Upper lobe of right lung (tissue), 1 donor: ENCODE data around the gene IL13. TPM values are rescaled to one million over a fixed set of nuclear protein-coding genes. Genes with fewer than 3 reads are reported as not detected.

Experiments
- ATAC-seq: fragments of 200-7000 bp; cut with Tn5 transposase; one replicate; pipeline ENCODE4 v1.9.1; 2020; ENCODE audit warnings: mild to moderate bottlenecking, moderate library complexity
- DNase-seq: peaks from one replicate; pipeline ENCODE4 v3.0.0-alpha.2; 2020
- H3K27ac ChIP-seq: fragments of 200-600 bp; one replicate; pipeline ENCODE4 v1.8.0; 2022
- H3K27me3 ChIP-seq: fragments of 200-600 bp; one replicate; pipeline ENCODE4 v1.8.0; 2022; ENCODE audit warnings: mild to moderate bottlenecking
- H3K36me3 ChIP-seq: fragments of 200-600 bp; one replicate; pipeline ENCODE4 v1.8.0; 2022
- H3K4me1 ChIP-seq: fragments of 200-600 bp; one replicate; pipeline ENCODE4 v1.8.0; 2022
- H3K4me3 ChIP-seq: fragments of 200-600 bp; one replicate; pipeline ENCODE4 v1.8.0; 2022; ENCODE audit warnings: mild to moderate bottlenecking
- H3K9me3 ChIP-seq: fragments of 200-600 bp; one replicate; pipeline ENCODE4 v1.8.0; 2022
- CTCF ChIP-seq: fragments of 200-600 bp; IDR thresholded peaks from one replicate; pipeline ENCODE4 v1.8.0; 2022; ENCODE audit warnings: antibody characterized with exemption
- intact Hi-C: fragments of 100-400 bp; cut with DNase I; formaldehyde crosslinking; loops from one replicate; pipeline ENCODE4 v1.11.0; 2022
- total RNA-seq: library from RNA; stranded (reverse); fragmentation: NEBNext Ultra II Directional; extraction: Animal tissue kit (Norgen Biotek cat#: 25700); gene quantifications from one replicate; pipeline ENCODE4 v1.2.1, GENCODE V29; 2021
- donor health status: DM: no; HTN: yes; CAD: no; lungs with severe emphysema.

Gene IL13
- total RNA-seq, 1 donor from 2014 or later, result not detected

- Histone ChIP-seq H3K27ac (peak overlapping the region; percentile 45), H3K4me1 (peaks cover 18% of the 10 kb centered on the region), H3K9me3 (no peaks in the 10 kb centered on the region), H3K36me3 (no peaks in the 10 kb centered on the region), H3K27me3 (no peaks in the 10 kb centered on the region), H3K4me3 (no peak overlapping the region)
- DNase-seq (no peak), ATAC-seq (no peak)
- intact Hi-C loops, result no loop called here
- TF ChIP-seq CTCF, result no peak
Measured at GRCh38 chr5:132675936-132676689, 18.1 kb downstream of the IL13 start.

DNA sequence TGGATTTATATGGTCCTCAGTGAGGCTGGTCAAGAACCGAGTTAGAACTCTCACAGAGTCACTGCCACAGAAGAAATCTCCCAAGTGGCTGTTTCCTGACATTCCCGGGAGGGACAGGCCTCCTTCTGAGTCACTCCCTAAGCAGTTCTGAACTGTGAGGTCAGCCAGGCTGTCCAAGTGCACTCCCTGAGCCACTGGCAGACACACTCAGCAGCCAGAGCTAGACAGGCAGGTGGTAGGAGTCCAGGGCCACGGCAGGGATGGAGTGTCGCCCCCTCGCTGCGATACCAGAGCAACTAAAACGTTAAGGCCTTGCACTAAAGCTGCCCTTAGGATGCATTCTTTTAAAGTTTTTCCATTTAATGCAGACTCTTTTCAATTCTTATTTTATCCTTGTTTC is 19.2 kb downstream of the IL13 start:
- intact Hi-C loops, result no loop called here
- peak; percentile 82 for DNase-seq
- H3K4me3 ChIP-seq, result no peak overlapping the region
- no peaks in the 10 kb centered on the region for H3K36me3 ChIP-seq
- peak overlapping the region; percentile 45 for H3K27ac ChIP-seq
- peaks cover 18% of the 10 kb centered on the region for H3K4me1 ChIP-seq
- TF ChIP-seq CTCF, result peak; percentile 39
- no peaks in the 10 kb centered on the region for H3K27me3 ChIP-seq
- no peaks in the 10 kb centered on the region for H3K9me3 ChIP-seq
- ATAC-seq, result peak; percentile 93

DNA sequence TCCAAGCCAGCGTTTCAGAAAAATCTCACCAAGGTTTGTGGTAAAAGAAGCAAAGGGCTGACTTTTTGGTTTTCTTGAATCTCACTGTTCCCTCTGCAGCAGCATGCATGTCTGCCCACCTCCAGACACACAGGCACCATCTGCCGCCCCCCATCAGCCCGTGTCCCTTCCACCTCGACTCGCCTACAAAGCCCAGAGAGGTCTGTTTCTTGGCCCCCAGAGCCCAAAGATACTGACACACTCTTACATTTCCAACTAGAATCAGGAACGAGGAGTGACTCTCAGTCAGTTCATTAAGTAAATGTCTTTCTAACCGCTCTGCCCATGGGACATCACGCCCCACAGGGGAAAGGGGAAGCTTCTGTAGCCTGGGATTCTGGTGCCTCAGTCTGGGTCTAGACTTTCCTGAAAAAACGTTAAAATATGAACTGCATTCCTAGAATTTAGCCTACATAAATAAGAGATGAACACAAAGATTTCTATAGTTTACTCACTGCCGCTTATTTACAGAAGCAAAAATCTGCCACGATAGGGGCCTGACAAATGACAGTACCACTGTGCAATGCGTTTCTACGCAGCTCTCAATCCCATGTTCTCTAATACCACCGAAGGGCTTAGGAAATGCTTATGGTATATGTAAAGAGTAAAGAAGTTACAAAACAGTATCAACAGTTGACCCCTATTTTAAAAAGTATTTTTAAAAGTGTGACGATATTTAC is 19.9 kb downstream of the IL13 start:
- H3K4me3 ChIP-seq, result no peak overlapping the region
- intact Hi-C loops, result no loop called here
- peaks cover 18% of the 10 kb centered on the region for H3K4me1 ChIP-seq
- no peaks in the 10 kb centered on the region for H3K9me3 ChIP-seq
- no peak for TF ChIP-seq CTCF
- no peaks in the 10 kb centered on the region for H3K27me3 ChIP-seq
- ATAC-seq (no peak), DNase-seq (no peak)
- no peak overlapping the region for H3K27ac ChIP-seq
- no peaks in the 10 kb centered on the region for H3K36me3 ChIP-seq

DNA sequence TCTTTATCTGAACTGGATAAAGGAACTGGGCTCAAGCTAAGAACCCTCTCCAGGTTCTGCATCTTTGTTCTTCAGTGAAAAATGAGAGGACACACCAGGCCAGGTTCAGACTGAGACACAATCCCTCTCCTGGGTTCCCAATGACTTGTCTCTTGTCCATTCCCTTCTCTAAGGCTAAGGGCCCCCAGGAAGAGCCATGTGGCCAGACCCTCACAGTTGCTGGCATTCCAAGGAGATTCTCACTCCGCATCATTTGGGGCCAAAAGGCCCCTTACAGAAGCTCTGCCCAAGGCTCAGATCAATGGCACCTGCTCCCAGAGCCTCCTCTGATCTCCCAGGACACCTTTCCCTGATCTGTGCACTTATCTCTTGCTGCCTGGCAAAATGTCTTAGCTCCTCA is 20.8 kb downstream of the IL13 start:
- no peak for TF ChIP-seq CTCF
- intact Hi-C loops, result no loop called here

GRCh38 chr5:132679166-132679565 is 21.2 kb downstream of the IL13 start:
- Histone ChIP-seq H3K27ac (no peak overlapping the region), H3K27me3 (no peaks in the 10 kb centered on the region), H3K4me1 (peaks cover 15% of the 10 kb centered on the region), H3K4me3 (no peak overlapping the region), H3K36me3 (no peaks in the 10 kb centered on the region), H3K9me3 (no peaks in the 10 kb centered on the region)
- ATAC-seq, result no peak
- intact Hi-C loops, result no loop called here
- no peak for TF ChIP-seq CTCF
- DNase-seq, result no peak

More for the DNA sequence above, 20.8 kb downstream of the IL13 start:
- Histone ChIP-seq H3K36me3 (no peaks in the 10 kb centered on the region), H3K4me1 (peaks cover 18% of the 10 kb centered on the region), H3K4me3 (no peak overlapping the region), H3K9me3 (no peaks in the 10 kb centered on the region), H3K27me3 (no peaks in the 10 kb centered on the region), H3K27ac (no peak overlapping the region)
- ATAC-seq (no peak), DNase-seq (no peak)
